Measurements from ENCODE around the gene ACSS1.

ACSS1 gene

GRCh38 chr20:25018425-25018824 lies 39.5 kb downstream of the ACSS1 start:
- TF ChIP-seq REST (IDR thresholded peaks at IDR 0.05; ENCODE audit: insufficient replicate concordance, low read depth) (no peak), SPI1 (IDR thresholded peaks at IDR 0.05; ENCODE audit: borderline replicate concordance, low read depth) (no peak), POLR2AphosphoS5 (IDR thresholded peaks at IDR 0.05; ENCODE audit: low read depth) (no peak), GABPA (IDR thresholded peaks at IDR 0.05; ENCODE audit: low read depth) (no peak)
- TF ChIP-seq, protein P1, sequence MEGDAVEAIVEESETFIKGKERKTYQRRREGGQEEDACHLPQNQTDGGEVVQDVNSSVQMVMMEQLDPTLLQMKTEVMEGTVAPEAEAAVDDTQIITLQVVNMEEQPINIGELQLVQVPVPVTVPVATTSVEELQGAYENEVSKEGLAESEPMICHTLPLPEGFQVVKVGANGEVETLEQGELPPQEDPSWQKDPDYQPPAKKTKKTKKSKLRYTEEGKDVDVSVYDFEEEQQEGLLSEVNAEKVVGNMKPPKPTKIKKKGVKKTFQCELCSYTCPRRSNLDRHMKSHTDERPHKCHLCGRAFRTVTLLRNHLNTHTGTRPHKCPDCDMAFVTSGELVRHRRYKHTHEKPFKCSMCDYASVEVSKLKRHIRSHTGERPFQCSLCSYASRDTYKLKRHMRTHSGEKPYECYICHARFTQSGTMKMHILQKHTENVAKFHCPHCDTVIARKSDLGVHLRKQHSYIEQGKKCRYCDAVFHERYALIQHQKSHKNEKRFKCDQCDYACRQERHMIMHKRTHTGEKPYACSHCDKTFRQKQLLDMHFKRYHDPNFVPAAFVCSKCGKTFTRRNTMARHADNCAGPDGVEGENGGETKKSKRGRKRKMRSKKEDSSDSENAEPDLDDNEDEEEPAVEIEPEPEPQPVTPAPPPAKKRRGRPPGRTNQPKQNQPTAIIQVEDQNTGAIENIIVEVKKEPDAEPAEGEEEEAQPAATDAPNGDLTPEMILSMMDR (IDR thresholded peaks at IDR 0.05; ENCODE audit: insufficient read depth, low read length): no peak
- Histone ChIP-seq H3K27me3 (ENCODE audit: insufficient read depth, poor library complexity, severe bottlenecking) (no peaks in the 10 kb centered on the region), H3K27ac (replicated peaks) (no peak overlapping the region), H3K4me3 (replicated peaks; ENCODE audit: insufficient read depth, low read length) (no peak overlapping the region)
- no peak for DNase-seq (ENCODE audit: low read depth in 1 of 2, low spot score in 1 of 2)

DNA sequence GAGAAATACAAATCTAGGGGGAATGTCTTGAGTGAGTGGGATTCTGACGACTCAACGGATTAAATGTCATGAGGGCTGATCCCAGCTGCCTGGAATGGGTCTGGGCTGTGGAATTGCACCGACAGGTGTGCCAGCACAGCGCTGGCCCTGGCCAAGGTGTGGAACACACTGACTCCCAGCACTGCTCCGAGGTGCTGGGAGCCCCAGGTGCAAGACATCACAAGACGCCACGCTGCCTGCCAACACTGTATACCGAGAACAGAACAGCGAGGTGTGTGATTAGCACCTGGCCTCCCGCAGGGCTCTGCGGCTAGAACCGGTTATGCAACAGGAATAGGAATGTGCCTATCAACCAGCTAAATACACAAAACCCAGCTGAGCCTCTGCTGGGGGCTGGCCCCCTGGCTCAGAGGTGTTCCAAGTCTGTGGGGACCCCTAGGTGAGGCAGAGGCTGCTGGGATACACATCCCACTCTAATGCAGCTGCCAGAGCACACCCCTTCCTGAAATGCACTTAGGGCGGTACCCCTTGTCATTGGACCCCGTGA lies 40.6 kb downstream of the ACSS1 start:
- Histone ChIP-seq H3K27me3 (ENCODE audit: insufficient read depth, poor library complexity, severe bottlenecking) (no peaks in the 10 kb centered on the region), H3K27ac (replicated peaks) (no peak overlapping the region), H3K4me3 (replicated peaks; ENCODE audit: insufficient read depth, low read length) (no peak overlapping the region)
- TF ChIP-seq GABPA (IDR thresholded peaks at IDR 0.05; ENCODE audit: low read depth) (no peak), POLR2AphosphoS5 (IDR thresholded peaks at IDR 0.05; ENCODE audit: low read depth) (no peak), SPI1 (IDR thresholded peaks at IDR 0.05; ENCODE audit: borderline replicate concordance, low read depth) (no peak), REST (IDR thresholded peaks at IDR 0.05; ENCODE audit: insufficient replicate concordance, low read depth) (no peak)
- TF ChIP-seq, protein P1 (IDR thresholded peaks at IDR 0.05; ENCODE audit: insufficient read depth, low read length): no peak
- no peak for DNase-seq (ENCODE audit: low read depth in 1 of 2, low spot score in 1 of 2)

DNA sequence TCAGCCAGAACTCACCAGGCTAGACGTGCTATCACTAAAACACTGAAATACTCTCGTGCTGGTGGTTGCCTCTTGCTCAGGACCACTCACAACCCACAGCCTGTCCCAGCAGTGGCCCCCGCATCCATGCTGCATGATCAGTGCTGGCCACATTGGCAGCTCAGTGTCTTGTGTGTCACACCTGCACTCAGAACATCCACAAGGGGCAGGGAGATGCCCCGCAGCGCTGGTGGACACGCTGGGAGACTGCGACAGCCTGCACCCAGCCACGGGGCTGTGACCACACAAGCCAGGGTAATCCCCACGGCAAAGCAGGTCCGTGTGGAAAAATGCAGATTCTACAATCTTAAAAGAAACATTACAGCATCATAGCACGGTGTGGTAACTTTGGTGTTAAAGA lies 41.5 kb downstream of the ACSS1 start:
- H3K4me3 ChIP-seq (replicated peaks; ENCODE audit: insufficient read depth, low read length): no peak overlapping the region
- TF ChIP-seq POLR2AphosphoS5 (IDR thresholded peaks at IDR 0.05; ENCODE audit: low read depth): no peak
- no peak for TF ChIP-seq REST (IDR thresholded peaks at IDR 0.05; ENCODE audit: insufficient replicate concordance, low read depth)
- TF ChIP-seq, protein P1 (IDR thresholded peaks at IDR 0.05; ENCODE audit: insufficient read depth, low read length): no peak
- no peak for TF ChIP-seq GABPA (IDR thresholded peaks at IDR 0.05; ENCODE audit: low read depth)
- TF ChIP-seq SPI1 (IDR thresholded peaks at IDR 0.05; ENCODE audit: borderline replicate concordance, low read depth): no peak
- H3K27me3 ChIP-seq (ENCODE audit: insufficient read depth, poor library complexity, severe bottlenecking): no peaks in the 10 kb centered on the region
- no peak overlapping the region for H3K27ac ChIP-seq (replicated peaks)
- no peak for DNase-seq (ENCODE audit: low read depth in 1 of 2, low spot score in 1 of 2)
